Thymus (tissue), 11 donors: ENCODE results near the gene SPR. TPM values are rescaled to one million over a fixed set of nuclear protein-coding genes. Genes with fewer than 3 reads are reported as not detected.

Experiments
- DNase-seq, 9 donors: peaks; one replicate each; pipeline ENCODE4 v3.0.0-alpha.2; 2013; ENCODE audit warnings: low spot score in 9 of 9, low read depth in 6 of 9, missing footprints in 1 of 9
- H3K27ac ChIP-seq, 2 donors: one replicate each; pipeline ENCODE4 v1.5.1; 2013; ENCODE audit warnings: control low read depth in 1 of 2, low read depth in 1 of 2, low read length in 1 of 2, mild to moderate bottlenecking in 1 of 2, moderate library complexity in 1 of 2
- H3K27me3 ChIP-seq, 2 donors: one replicate each; pipeline ENCODE4 v1.5.1; 2013; ENCODE audit warnings: low read length in 1 of 2; ENCODE audit not compliant: control insufficient read depth in 2 of 2, insufficient read depth in 1 of 2
- H3K36me3 ChIP-seq, 2 donors: one replicate each; pipeline ENCODE4 v1.5.1; 2013; ENCODE audit warnings: low read length in 1 of 2, mild to moderate bottlenecking in 1 of 2, moderate library complexity in 1 of 2; ENCODE audit not compliant: control insufficient read depth in 2 of 2, insufficient read depth in 2 of 2
- H3K4me1 ChIP-seq, 2 donors: one replicate each; pipeline ENCODE4 v1.5.1; 2013; ENCODE audit warnings: low read length in 2 of 2; ENCODE audit not compliant: control insufficient read depth in 2 of 2, insufficient read depth in 2 of 2
- H3K4me3 ChIP-seq, 2 donors: one replicate each; pipeline ENCODE4 v1.5.1; 2013; ENCODE audit warnings: low read length in 2 of 2, control low read depth in 1 of 2, mild to moderate bottlenecking in 1 of 2
- H3K9me3 ChIP-seq, 2 donors: one replicate each; pipeline ENCODE4 v1.5.1; 2013; ENCODE audit warnings: low read length in 1 of 2, mild to moderate bottlenecking in 1 of 2; ENCODE audit not compliant: control insufficient read depth in 2 of 2, insufficient read depth in 1 of 2
- WGBS: extraction: QIAGEN DNeasy Blood & Tissue Kit; methylation state at CpG from one replicate; pipeline ENCODE4 v1.1.7; 2013; 5-methylcytosine and 5-hydroxymethylcytosine counted together
- polyA plus RNA-seq: library from polyadenylated mRNA; stranded (reverse); fragments of 200-250 nt; gene quantifications from one replicate; pipeline ENCODE4 v1.2.3, GENCODE V29; 2013
- total RNA-seq: library from RNA; stranded (reverse); fragments of 120-200 nt; gene quantifications from one replicate; pipeline ENCODE4 v1.2.4, GENCODE V29; 2013
- donor health status: healthy.

The SPR gene
- total and polyA plus RNA-seq, 2 donors, result 1.8 to 9.1 TPM

GRCh38 chr2:72917877-72918553, 30.8 kb downstream of the SPR start:
- no peak for DNase-seq

GRCh38 chr2:72919414-72920317, 32.5 kb downstream of the SPR start:
- no peak for DNase-seq
- Histone ChIP-seq H3K4me3 (no peak overlapping the region), H3K9me3 (peaks cover 1 to 13% of the 10 kb centered on the region in 2 donors), H3K4me1 (peaks cover 4 to 37% of the 10 kb centered on the region in 2 donors), H3K36me3 (no peaks in the 10 kb centered on the region), H3K27me3 (peaks cover 96 to 99% of the 10 kb centered on the region in 2 donors), H3K27ac (no peak overlapping the region)
- 10% methylated on average over 48 of the region's 48 CpGs for WGBS

More at GRCh38 chr2:72917877-72918553, 30.8 kb downstream of the SPR start:
- Histone ChIP-seq H3K36me3 (no peaks in the 10 kb centered on the region), H3K27ac (no peak overlapping the region), H3K27me3 (peaks cover 92 to 99% of the 10 kb centered on the region in 2 donors), H3K4me3 (peak overlapping the region in 1 of 2 donors; percentile 44), H3K9me3 (peaks cover 1 to 9% of the 10 kb centered on the region in 2 donors), H3K4me1 (peaks cover 4 to 33% of the 10 kb centered on the region in 2 donors)
- 1% methylated on average over 89 of the region's 89 CpGs for WGBS

- Histone ChIP-seq H3K27ac (no peak overlapping the region), H3K36me3 (no peaks in the 10 kb centered on the region), H3K4me1 (peaks cover 4 to 33% of the 10 kb centered on the region in 2 donors), H3K9me3 (peaks cover 1 to 16% of the 10 kb centered on the region in 2 donors), H3K27me3 (peaks cover 96 to 99% of the 10 kb centered on the region in 2 donors), H3K4me3 (peak overlapping the region in 1 of 2 donors; percentile 29)
- peak in 1 of 9 donors; percentile 43 for DNase-seq
- WGBS, result 4% methylated on average over 77 of the region's 77 CpGs
Measured at GRCh38 chr2:72920318-72921087, 33.3 kb downstream of the SPR start.

GRCh38 chr2:72921088-72921851, 34.1 kb downstream of the SPR start:
- DNase-seq, result no peak
- peaks cover 94 to 99% of the 10 kb centered on the region in 2 donors for H3K27me3 ChIP-seq
- H3K36me3 ChIP-seq, result no peaks in the 10 kb centered on the region
- H3K4me3 ChIP-seq, result no peak overlapping the region
- H3K9me3 ChIP-seq, result peaks cover 1 to 14% of the 10 kb centered on the region in 2 donors
- H3K27ac ChIP-seq, result no peak overlapping the region
- peaks cover 4 to 26% of the 10 kb centered on the region in 2 donors for H3K4me1 ChIP-seq
- 21% methylated on average over 15 of the region's 15 CpGs for WGBS

GRCh38 chr2:72921853-72922252, 34.6 kb downstream of the SPR start:
- Histone ChIP-seq H3K4me1 (peaks cover 4 to 21% of the 10 kb centered on the region in 2 donors), H3K27me3 (peaks cover 94 to 99% of the 10 kb centered on the region in 2 donors), H3K36me3 (no peaks in the 10 kb centered on the region), H3K27ac (no peak overlapping the region), H3K4me3 (no peak overlapping the region), H3K9me3 (peaks cover 1 to 11% of the 10 kb centered on the region in 2 donors)
- DNase-seq, result no peak
- WGBS, result 90% methylated on average over 1 of the region's 1 CpG

GRCh38 chr2:72923833-72924352, 36.7 kb downstream of the SPR start:
- 8% methylated on average over 36 of the region's 36 CpGs for WGBS
- no peak for DNase-seq
- peaks cover 0 to 7% of the 10 kb centered on the region in 2 donors for H3K9me3 ChIP-seq
- H3K27me3 ChIP-seq, result peaks cover 79 to 100% of the 10 kb centered on the region in 2 donors
- H3K4me3 ChIP-seq, result no peak overlapping the region
- no peak overlapping the region for H3K27ac ChIP-seq
- peaks cover 0 to 12% of the 10 kb centered on the region in 2 donors for H3K4me1 ChIP-seq
- no peaks in the 10 kb centered on the region for H3K36me3 ChIP-seq

GRCh38 chr2:72924353-72925240, 37.4 kb downstream of the SPR start:
- DNase-seq, result no peak
- H3K27ac ChIP-seq, result no peak overlapping the region
- peaks cover 0 to 12% of the 10 kb centered on the region in 2 donors for H3K4me1 ChIP-seq
- H3K4me3 ChIP-seq, result no peak overlapping the region
- WGBS, result 4% methylated on average over 61 of the region's 61 CpGs
- peaks cover 73 to 100% of the 10 kb centered on the region in 2 donors for H3K27me3 ChIP-seq
- H3K36me3 ChIP-seq, result no peaks in the 10 kb centered on the region
- peaks cover 0 to 7% of the 10 kb centered on the region in 2 donors for H3K9me3 ChIP-seq
